Endothelial cell (in vitro differentiated cells): Measurements from ENCODE around the gene CDK5RAP3. TPM values are rescaled to one million over a fixed set of nuclear protein-coding genes. Genes with fewer than 3 reads are reported as not detected.

Experiments
- DNase-seq: peaks from one replicate; pipeline ENCODE4 v3.0.0; 2021; ENCODE audit warnings: low spot score
- H3K27ac Mint-ChIP-seq: one replicate; pipeline ENCODE4 v1.8.0; 2021; ENCODE audit warnings: mixed read lengths, inconsistent platforms; ENCODE audit not compliant: unreplicated experiment
- H3K27me3 Mint-ChIP-seq: one replicate; pipeline ENCODE4 v1.8.0; 2021; ENCODE audit warnings: mild to moderate bottlenecking, moderate library complexity, mixed read lengths, inconsistent platforms; ENCODE audit not compliant: unreplicated experiment
- H3K36me3 Mint-ChIP-seq: one replicate; pipeline ENCODE4 v1.8.0; 2021; ENCODE audit warnings: mild to moderate bottlenecking, low read depth, mixed read lengths, inconsistent platforms; ENCODE audit not compliant: unreplicated experiment
- H3K4me1 Mint-ChIP-seq: one replicate; pipeline ENCODE4 v1.8.0; 2021; ENCODE audit warnings: mild to moderate bottlenecking, mixed read lengths, inconsistent platforms; ENCODE audit not compliant: unreplicated experiment
- H3K4me3 Mint-ChIP-seq: one replicate; pipeline ENCODE4 v1.8.0; 2021; ENCODE audit warnings: mild to moderate bottlenecking, mixed read lengths, inconsistent platforms; ENCODE audit not compliant: unreplicated experiment
- H3K9me3 Mint-ChIP-seq: one replicate; pipeline ENCODE4 v1.8.0; 2021; ENCODE audit warnings: mixed read lengths, inconsistent platforms; ENCODE audit not compliant: unreplicated experiment
- total RNA-seq: library from RNA; stranded (reverse); fragmentation: NEBNext Ultra II Directional; extraction: Animal tissue kit (Norgen Biotek cat#: 25700); gene quantifications from one replicate; pipeline ENCODE4 v1.2.1, GENCODE V29; 2021; ENCODE audit not compliant: unreplicated experiment
- TF ChIP-seq, protein P1 (sequence below): fragments of 200-600 bp; sonication (generic); IDR thresholded peaks from one replicate; pipeline ENCODE4 v1.5.0; 2021; ENCODE audit warnings: antibody characterized with exemption; ENCODE audit not compliant: unreplicated experiment

CDK5RAP3 gene
- total RNA-seq, 1 donor from 2014 or later = 156 TPM

DNA sequence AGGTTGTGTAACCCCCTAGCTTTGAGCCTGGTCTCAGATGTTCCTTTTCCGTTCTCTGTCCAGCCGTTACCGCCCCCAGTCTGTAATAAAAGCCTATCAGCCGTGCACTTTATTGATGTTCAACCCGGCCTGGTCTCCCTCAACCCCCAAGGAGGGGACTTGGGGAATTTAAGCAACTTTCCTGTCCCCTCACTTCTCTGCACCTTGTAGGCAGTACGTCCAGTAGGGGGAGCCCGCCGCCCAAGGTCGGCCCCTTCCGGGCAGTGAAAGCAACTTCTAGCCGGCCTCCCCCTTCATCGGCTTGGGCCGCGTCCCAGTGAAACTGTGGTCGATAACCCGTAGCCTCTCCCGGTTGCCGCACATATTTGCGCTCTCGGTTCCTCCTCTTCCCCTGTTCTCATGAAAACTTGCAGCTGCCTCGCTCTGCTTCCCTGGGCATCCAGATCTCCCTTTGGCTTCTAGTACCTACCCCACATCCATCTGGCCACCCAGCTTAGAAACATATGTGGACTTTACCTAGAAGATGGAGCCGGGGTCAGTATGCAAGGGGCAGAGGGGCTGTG is 21.6 kb upstream of the CDK5RAP3 start:
- peaks cover 8% of the 10 kb centered on the region for H3K27me3 Mint-ChIP-seq
- H3K4me1 Mint-ChIP-seq = peaks cover 10% of the 10 kb centered on the region
- peaks cover 4% of the 10 kb centered on the region for H3K36me3 Mint-ChIP-seq
- peak; percentile 96 for DNase-seq
- TF ChIP-seq, protein P1, sequence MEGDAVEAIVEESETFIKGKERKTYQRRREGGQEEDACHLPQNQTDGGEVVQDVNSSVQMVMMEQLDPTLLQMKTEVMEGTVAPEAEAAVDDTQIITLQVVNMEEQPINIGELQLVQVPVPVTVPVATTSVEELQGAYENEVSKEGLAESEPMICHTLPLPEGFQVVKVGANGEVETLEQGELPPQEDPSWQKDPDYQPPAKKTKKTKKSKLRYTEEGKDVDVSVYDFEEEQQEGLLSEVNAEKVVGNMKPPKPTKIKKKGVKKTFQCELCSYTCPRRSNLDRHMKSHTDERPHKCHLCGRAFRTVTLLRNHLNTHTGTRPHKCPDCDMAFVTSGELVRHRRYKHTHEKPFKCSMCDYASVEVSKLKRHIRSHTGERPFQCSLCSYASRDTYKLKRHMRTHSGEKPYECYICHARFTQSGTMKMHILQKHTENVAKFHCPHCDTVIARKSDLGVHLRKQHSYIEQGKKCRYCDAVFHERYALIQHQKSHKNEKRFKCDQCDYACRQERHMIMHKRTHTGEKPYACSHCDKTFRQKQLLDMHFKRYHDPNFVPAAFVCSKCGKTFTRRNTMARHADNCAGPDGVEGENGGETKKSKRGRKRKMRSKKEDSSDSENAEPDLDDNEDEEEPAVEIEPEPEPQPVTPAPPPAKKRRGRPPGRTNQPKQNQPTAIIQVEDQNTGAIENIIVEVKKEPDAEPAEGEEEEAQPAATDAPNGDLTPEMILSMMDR = peak; percentile 78
- H3K27ac Mint-ChIP-seq = no peak overlapping the region
- no peaks in the 10 kb centered on the region for H3K9me3 Mint-ChIP-seq
- H3K4me3 Mint-ChIP-seq = peak overlapping the region; percentile 45

DNA sequence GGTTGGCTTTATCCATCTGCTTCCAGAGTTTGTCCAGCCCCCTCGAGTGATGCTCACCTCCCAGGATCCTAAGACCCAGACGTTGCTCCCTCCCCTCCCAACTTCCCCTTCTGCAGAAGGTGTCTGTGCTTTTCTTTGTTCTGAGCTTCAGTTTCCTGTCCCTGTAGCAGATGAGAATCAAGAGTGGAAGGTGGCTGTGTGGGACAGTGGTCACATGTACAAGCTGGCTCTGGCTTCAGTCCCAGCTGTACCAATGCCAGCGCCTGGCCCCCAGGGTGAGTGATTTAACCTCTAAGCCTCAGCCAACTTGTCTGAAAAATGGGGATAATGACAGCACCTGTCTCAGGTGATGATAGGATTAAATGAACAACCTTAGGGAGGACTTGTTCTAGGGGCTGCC is 21.0 kb upstream of the CDK5RAP3 start:
- peaks cover 2% of the 10 kb centered on the region for H3K36me3 Mint-ChIP-seq
- TF ChIP-seq, protein P1 = no peak
- DNase-seq = no peak
- H3K27ac Mint-ChIP-seq = no peak overlapping the region
- H3K9me3 Mint-ChIP-seq = no peaks in the 10 kb centered on the region
- H3K4me1 Mint-ChIP-seq = peaks cover 10% of the 10 kb centered on the region
- H3K4me3 Mint-ChIP-seq = no peak overlapping the region
- H3K27me3 Mint-ChIP-seq = peaks cover 8% of the 10 kb centered on the region

DNA sequence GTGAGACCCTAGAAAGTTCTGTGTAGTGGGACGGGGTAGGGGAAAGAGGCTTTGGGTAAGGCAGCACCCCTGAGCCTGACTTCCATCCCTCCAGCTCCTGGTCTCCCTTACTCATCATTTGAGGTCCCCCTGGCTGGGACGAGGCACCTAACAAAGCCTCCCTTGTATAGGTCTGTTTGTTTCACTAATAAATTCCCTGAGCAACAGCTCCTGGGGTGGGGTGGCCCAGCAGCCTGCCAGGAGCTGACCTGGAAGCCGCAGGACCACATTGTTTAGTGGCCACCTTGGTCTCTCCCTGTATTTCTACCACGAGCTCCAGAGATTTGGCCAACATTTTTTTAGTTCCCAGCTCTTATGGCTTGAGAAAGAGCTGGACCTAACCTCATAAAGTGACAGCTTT is 20.5 kb upstream of the CDK5RAP3 start:
- TF ChIP-seq, protein P1 = no peak
- peaks cover 10% of the 10 kb centered on the region for H3K4me1 Mint-ChIP-seq
- no peaks in the 10 kb centered on the region for H3K36me3 Mint-ChIP-seq
- H3K4me3 Mint-ChIP-seq = no peak overlapping the region
- no peak for DNase-seq
- H3K27me3 Mint-ChIP-seq = peaks cover 6% of the 10 kb centered on the region
- no peaks in the 10 kb centered on the region for H3K9me3 Mint-ChIP-seq
- H3K27ac Mint-ChIP-seq = no peak overlapping the region

DNA sequence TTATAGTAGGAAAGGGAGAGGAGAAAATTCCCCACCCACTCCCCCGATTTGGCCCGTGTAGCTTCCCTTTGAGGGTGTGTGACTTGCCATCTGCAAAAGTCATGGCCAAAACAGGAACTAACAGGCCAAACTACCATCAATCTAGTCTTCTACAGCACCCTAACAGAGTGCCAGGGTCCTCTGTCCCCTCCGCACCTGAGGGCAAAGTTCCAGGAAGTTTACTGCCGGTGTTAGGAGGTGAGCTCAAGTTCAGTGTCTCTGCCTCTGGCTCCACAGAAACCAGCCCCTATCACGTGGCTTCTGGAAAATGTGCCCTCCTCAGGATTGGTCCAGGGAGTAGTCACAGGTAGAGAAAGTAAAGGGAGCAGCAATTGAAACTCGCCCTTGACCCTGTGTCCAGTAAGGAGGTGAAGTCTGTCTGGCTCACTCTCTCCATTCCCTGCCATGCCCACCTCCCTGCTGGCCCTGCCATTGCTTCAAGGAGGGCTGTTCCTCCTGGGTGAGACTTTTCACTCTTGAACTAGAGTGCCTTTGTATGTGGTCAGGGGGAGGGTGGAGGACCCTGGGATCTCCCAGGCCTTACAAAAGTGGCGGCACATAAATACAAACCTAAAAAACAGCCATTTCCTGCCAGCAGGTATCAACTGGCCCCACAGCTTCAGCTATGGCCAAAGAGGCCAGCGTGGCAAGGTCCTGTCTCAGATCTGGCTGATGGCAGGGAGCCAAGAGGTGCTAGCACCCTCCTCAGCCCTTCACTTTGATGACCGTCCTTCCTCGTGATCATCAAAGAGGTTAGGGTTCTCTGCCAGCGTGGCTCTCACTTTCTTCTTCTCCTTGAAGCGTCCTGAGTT is 18.5 kb upstream of the CDK5RAP3 start:
- Mint-ChIP-seq H3K36me3 (no peaks in the 10 kb centered on the region), H3K4me3 (no peak overlapping the region), H3K9me3 (no peaks in the 10 kb centered on the region), H3K4me1 (peaks cover 10% of the 10 kb centered on the region), H3K27me3 (peaks cover 5% of the 10 kb centered on the region), H3K27ac (no peak overlapping the region)
- TF ChIP-seq, protein P1 = no peak
- DNase-seq = no peak

DNA sequence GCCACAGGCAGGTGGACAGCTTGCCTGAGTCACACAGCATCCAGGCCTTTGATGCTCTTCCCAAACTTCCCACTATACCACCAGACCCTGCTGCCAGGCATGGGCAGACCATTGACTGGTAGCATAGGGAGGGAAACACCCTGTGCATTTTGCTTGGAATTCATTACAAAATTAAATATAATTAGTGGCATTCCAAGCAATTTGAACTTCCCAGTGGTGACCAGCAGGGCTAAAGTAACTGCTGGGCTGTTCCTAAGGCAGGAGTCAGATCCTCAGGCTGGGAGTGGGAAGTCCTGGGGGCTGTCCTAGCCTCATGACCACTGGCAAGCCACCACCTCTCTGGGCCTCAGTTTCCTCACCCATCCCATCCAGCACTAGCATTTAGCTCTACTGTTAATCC is 17.0 kb upstream of the CDK5RAP3 start:
- H3K27me3 Mint-ChIP-seq = peaks cover 5% of the 10 kb centered on the region
- TF ChIP-seq, protein P1 = no peak
- no peaks in the 10 kb centered on the region for H3K36me3 Mint-ChIP-seq
- no peak for DNase-seq
- no peak overlapping the region for H3K4me3 Mint-ChIP-seq
- no peak overlapping the region for H3K27ac Mint-ChIP-seq
- H3K9me3 Mint-ChIP-seq = no peaks in the 10 kb centered on the region
- peaks cover 8% of the 10 kb centered on the region for H3K4me1 Mint-ChIP-seq
